Bronchial epithelial cell (primary cell): ENCODE measurements around the gene RGL3. TPM values are rescaled to one million over a fixed set of nuclear protein-coding genes. Genes with fewer than 3 reads are reported as not detected.
"Not testable (repeated sequence)": the region's sequence is repeated elsewhere in the genome, so short reads cannot be mapped to it uniquely, and the experiment has no call there.

ENCODE experiments used
- DNase-seq: peaks from one replicate; pipeline ENCODE4 v3.0.0-alpha.2; 2010; ENCODE audit warnings: low read depth
- FAIRE-seq: peaks from 2 replicates; lab custom pipeline; 2011; peaks lifted over from hg19 to GRCh38; lab: Jason Lieb, UNC
- H3K27me3 ChIP-seq: 2 replicates; pipeline ENCODE4 v1.5.1; 2011; ENCODE audit warnings: low read length; ENCODE audit not compliant: control insufficient read depth, insufficient read depth
- H3K36me3 ChIP-seq: 2 replicates; pipeline ENCODE4 v1.5.1; 2011; ENCODE audit warnings: low read length; ENCODE audit not compliant: control insufficient read depth, insufficient read depth
- H3K4me3 ChIP-seq: 2 replicates; pipeline ENCODE4 v1.5.1; 2011; ENCODE audit warnings: mild to moderate bottlenecking, low read depth, low read length, control low read depth
- CTCF ChIP-seq: IDR thresholded peaks from 2 replicates; pipeline ENCODE4 v1.5.1; 2011; ENCODE audit warnings: mild to moderate bottlenecking, moderate library complexity, low read length, control low read depth, inconsistent platforms; ENCODE audit not compliant: insufficient read depth, severe bottlenecking
- total RNA-seq: library from RNA; depleted of rRNA; stranded (reverse); fragments of >200 nt; gene quantifications from 2 replicates; pipeline ENCODE4 v1.2.1, GENCODE V29; 2014

RGL3 gene
- total RNA-seq, 1 donor from 2014 or later: 0.26 TPM

- H3K36me3 ChIP-seq: no peaks in the 10 kb centered on the region
- no peak for TF ChIP-seq CTCF
- H3K27me3 ChIP-seq: no peaks in the 10 kb centered on the region
- H3K4me3 ChIP-seq: no peak overlapping the region
- DNase-seq (no peak), FAIRE-seq (no peak)
Measured at GRCh38 chr19:11461453-11461852, 42.3 kb upstream of the RGL3 start.

- DNase-seq (no peak), FAIRE-seq (no peak)
- H3K27me3 ChIP-seq: no peaks in the 10 kb centered on the region
- no peaks in the 10 kb centered on the region for H3K36me3 ChIP-seq
- H3K4me3 ChIP-seq: no peak overlapping the region
- TF ChIP-seq CTCF: peak; percentile 26
Measured at GRCh38 chr19:11460207-11460606, 41.1 kb upstream of the RGL3 start.

- not testable (repeated sequence) for H3K36me3 ChIP-seq
Measured at GRCh38 chr19:11458912-11459311, 39.8 kb upstream of the RGL3 start.

GRCh38 chr19:11458236-11458900 lies 39.3 kb upstream of the RGL3 start:
- no peaks in the 10 kb centered on the region for H3K27me3 ChIP-seq
- no peak for TF ChIP-seq CTCF
- FAIRE-seq (no peak), DNase-seq (no peak)
- H3K4me3 ChIP-seq: no peak overlapping the region
- H3K36me3 ChIP-seq: no peaks in the 10 kb centered on the region

More at GRCh38 chr19:11458912-11459311, 39.8 kb upstream of the RGL3 start:
- not testable (repeated sequence) for H3K4me3 ChIP-seq, H3K27me3 ChIP-seq, DNase-seq, FAIRE-seq

- H3K27me3 ChIP-seq: no peaks in the 10 kb centered on the region
- no peak for TF ChIP-seq CTCF
- no peak overlapping the region for H3K4me3 ChIP-seq
- FAIRE-seq: no peak
- no peaks in the 10 kb centered on the region for H3K36me3 ChIP-seq
- DNase-seq: no peak
Measured at GRCh38 chr19:11457831-11458230, 38.7 kb upstream of the RGL3 start.

GRCh38 chr19:11457115-11457514 lies 38.0 kb upstream of the RGL3 start:
- no peaks in the 10 kb centered on the region for H3K36me3 ChIP-seq
- DNase-seq (no peak), FAIRE-seq (no peak)
- H3K4me3 ChIP-seq: no peak overlapping the region
- no peaks in the 10 kb centered on the region for H3K27me3 ChIP-seq
- no peak for TF ChIP-seq CTCF
